ENCODE data around the gene SPON1.

Gene SPON1

DNA sequence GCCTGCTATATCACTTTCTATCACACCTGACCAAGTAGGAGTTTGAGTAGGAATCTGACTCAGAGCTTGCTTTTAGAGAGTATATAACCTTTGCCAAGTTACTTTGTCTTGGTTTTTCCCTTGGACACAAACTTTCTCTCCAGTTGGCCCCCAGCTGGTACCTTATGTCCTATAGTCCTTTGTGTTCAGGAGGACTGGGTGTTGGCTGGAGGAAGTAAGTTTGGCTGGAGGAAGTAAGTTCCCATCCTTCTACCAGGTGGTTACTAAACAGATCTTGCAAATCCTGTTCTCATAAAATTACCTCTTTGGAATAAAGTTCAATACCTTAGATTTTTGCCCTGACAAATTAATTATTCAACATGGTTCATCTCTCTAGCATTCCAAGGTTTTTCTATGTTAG lies 37.2 kb downstream of the SPON1 start:
- TF ChIP-seq, protein P1, sequence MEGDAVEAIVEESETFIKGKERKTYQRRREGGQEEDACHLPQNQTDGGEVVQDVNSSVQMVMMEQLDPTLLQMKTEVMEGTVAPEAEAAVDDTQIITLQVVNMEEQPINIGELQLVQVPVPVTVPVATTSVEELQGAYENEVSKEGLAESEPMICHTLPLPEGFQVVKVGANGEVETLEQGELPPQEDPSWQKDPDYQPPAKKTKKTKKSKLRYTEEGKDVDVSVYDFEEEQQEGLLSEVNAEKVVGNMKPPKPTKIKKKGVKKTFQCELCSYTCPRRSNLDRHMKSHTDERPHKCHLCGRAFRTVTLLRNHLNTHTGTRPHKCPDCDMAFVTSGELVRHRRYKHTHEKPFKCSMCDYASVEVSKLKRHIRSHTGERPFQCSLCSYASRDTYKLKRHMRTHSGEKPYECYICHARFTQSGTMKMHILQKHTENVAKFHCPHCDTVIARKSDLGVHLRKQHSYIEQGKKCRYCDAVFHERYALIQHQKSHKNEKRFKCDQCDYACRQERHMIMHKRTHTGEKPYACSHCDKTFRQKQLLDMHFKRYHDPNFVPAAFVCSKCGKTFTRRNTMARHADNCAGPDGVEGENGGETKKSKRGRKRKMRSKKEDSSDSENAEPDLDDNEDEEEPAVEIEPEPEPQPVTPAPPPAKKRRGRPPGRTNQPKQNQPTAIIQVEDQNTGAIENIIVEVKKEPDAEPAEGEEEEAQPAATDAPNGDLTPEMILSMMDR (IDR thresholded peaks at IDR 0.05; ENCODE audit: borderline replicate concordance, insufficient read depth, low read depth, low read length): no peak
- no peak overlapping the region for H3K4me3 ChIP-seq (ENCODE audit: low read depth, low read length)

DNA sequence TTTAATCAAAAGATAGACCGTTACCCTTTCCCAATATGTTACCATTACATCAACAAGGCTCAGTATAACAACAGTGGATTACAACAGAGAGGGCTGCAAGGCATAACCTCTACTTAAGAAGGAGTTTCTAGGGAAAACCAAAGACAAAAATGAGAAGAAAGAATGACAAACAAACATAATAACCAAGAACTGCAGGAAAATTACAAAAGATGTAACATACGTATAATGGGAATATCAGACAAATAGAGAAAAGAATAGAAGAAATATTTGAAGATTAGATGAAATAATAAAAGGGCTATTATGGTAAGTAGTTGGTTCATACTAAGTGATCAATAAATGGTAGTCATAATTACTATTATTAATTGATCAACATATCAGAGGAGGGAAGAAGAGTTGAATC lies 39.1 kb downstream of the SPON1 start:
- TF ChIP-seq, protein P1 (IDR thresholded peaks at IDR 0.05; ENCODE audit: borderline replicate concordance, insufficient read depth, low read depth, low read length): no peak
- H3K4me3 ChIP-seq (ENCODE audit: low read depth, low read length): no peak overlapping the region

DNA sequence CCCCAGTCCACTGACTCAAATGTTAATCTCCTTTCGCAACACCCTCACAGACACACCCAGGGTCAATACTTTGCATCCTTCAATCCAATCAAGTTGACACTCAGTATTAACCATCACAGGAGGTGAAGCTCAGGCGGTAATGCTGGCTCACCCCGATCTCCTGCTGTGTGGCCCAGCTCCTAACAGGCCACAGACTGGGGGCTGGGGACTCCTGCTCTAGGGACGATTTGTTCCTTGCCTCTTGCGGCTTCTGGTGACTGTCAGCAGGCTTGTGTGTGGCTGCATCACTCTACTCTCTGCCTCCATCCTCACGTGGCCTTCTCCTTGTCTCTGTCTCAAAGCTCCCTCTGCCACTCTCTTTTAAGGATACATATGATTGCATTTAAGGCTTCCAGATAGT lies 45.0 kb downstream of the SPON1 start:
- TF ChIP-seq, protein P1 (IDR thresholded peaks at IDR 0.05; ENCODE audit: borderline replicate concordance, insufficient read depth, low read depth, low read length): no peak
- no peak overlapping the region for H3K4me3 ChIP-seq (ENCODE audit: low read depth, low read length)

DNA sequence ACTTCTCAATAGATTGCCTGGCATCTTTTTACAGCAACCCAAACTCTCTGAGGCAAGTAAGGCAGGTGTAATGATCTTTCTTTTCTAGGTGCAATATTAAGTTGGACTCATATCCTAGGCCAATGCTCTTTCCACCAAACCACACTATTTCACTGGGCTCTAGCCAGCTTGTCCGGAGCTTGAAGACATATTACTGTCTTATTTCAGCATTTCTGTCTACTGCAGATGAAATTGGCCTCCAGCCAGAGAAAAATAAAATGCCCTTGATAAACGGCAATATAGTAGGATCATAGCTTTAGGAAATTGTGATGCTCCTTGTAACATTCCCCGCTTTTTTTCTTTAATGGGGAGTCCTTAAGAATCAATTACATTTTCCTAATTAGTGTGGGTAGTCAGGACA lies 48.1 kb downstream of the SPON1 start:
- TF ChIP-seq, protein P1 (IDR thresholded peaks at IDR 0.05; ENCODE audit: borderline replicate concordance, insufficient read depth, low read depth, low read length): no peak
- H3K4me3 ChIP-seq (ENCODE audit: low read depth, low read length): no peak overlapping the region

DNA sequence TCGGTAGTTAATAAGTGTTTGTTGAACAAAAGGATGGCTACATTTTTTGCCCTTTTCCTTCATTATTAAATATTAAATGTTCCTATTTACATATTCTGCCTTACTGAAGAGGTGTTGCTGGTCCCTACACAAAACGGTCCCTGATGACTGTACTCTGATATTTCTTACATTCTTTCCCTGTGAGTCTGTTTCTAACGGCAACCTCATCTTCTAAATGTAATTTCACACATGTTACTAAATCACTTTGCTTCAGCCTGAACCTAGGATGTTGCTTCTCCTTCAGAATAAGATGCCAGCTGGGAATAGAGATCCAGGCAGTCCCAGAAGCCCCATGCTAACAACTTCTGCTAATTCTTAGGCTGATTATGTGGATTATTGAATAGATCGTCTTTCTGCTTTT lies 50.3 kb downstream of the SPON1 start:
- H3K4me3 ChIP-seq (ENCODE audit: low read depth, low read length): no peak overlapping the region
- TF ChIP-seq, protein P1 (IDR thresholded peaks at IDR 0.05; ENCODE audit: borderline replicate concordance, insufficient read depth, low read depth, low read length): no peak

DNA sequence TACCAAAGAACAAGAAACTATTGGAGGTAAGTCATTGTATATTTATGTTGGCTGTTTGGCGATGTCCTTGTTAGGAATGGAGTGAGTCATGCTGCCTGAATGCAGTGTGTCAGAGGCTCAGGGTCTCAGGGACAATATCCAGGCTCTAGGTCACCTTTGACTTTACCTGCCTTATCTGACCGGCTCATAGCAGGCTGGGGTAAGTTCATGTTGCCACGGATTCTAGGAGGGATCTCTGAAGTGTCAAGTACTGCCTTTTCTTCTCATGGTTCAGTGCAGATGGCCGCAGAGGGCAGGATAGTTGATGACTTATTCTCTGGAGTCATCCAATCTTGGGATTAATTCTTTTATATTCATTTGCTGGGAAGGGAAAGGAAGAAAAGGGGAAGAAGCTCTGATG lies 53.2 kb downstream of the SPON1 start:
- TF ChIP-seq, protein P1 (IDR thresholded peaks at IDR 0.05; ENCODE audit: borderline replicate concordance, insufficient read depth, low read depth, low read length): no peak
- H3K4me3 ChIP-seq (ENCODE audit: low read depth, low read length): no peak overlapping the region

DNA sequence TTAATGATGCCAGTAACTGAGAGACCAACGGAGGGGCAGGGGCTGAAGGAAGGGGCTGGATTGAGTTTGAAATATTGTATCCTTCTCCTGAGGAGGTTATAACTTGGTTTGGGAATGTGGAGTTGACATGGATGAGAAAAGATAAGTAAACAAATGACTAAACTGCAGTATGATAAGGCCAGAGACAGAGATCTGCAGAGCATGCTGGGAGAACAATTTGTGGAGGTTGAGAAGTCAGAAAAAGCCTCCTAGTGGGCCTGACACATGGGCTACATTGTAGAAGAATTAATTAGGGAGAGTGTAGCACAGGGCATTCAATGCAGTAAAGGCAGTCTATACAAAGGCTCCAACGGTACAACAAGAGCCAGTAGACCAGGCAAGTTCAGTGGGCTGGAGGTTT lies 55.9 kb downstream of the SPON1 start:
- no peak overlapping the region for H3K4me3 ChIP-seq (ENCODE audit: low read depth, low read length)
- TF ChIP-seq, protein P1 (IDR thresholded peaks at IDR 0.05; ENCODE audit: borderline replicate concordance, insufficient read depth, low read depth, low read length): no peak

Measured in GM12875 (cell line).